Heart left ventricle (tissue), 16 donors: ENCODE data around the gene RAPGEF5. TPM values are rescaled to one million over a fixed set of nuclear protein-coding genes. Genes with fewer than 3 reads are reported as not detected.

Experiments used
- ATAC-seq, 4 donors: fragments of 200-7000 bp; cut with Tn5 transposase; one replicate each; pipeline ENCODE4 v1.9.1; 2020 to 2022; ENCODE audit warnings: moderate library complexity in 4 of 4, mild to moderate bottlenecking in 3 of 4, moderate number of reproducible peaks in 1 of 4
- DNase-seq, 5 donors: peaks; one replicate each; pipeline ENCODE4 v3.0.0-alpha.2; 2020
- H3K27ac ChIP-seq, 12 donors: fragments of 200-600 bp; sonication (generic) in 4 of 12; one replicate each; pipeline versions ENCODE4 v1.5.0 to v1.8.0; 2016 to 2022; ENCODE audit warnings: mild to moderate bottlenecking in 2 of 12
- H3K27me3 ChIP-seq, 9 donors: fragments of 200-600 bp; sonication (generic) in 2 of 9; one replicate each; pipeline versions ENCODE4 v1.5.1 to v1.8.0; 2016 to 2022; ENCODE audit warnings: mild to moderate bottlenecking in 3 of 9
- H3K36me3 ChIP-seq, 9 donors: fragments of 200-600 bp; sonication (generic) in 2 of 9; one replicate each; pipeline versions ENCODE4 v1.5.0 to v1.8.0; 2018 to 2022; ENCODE audit warnings: mild to moderate bottlenecking in 2 of 9
- H3K4me1 ChIP-seq, 12 donors: fragments of 200-600 bp; sonication (generic) in 4 of 12; one replicate each; pipeline versions ENCODE4 v1.5.0 to v1.8.0; 2016 to 2022; ENCODE audit warnings: mild to moderate bottlenecking in 3 of 12
- H3K4me3 ChIP-seq, 12 donors: fragments of 200-600 bp; sonication (generic) in 4 of 12; one replicate each; pipeline versions ENCODE4 v1.5.0 to v1.8.0; 2017 to 2022; ENCODE audit warnings: mild to moderate bottlenecking in 9 of 12, moderate library complexity in 4 of 12
- H3K9me3 ChIP-seq, 12 donors: fragments of 200-600 bp; sonication (generic) in 4 of 12; one replicate each; pipeline versions ENCODE4 v1.5.0 to v1.8.0; 2016 to 2022; ENCODE audit warnings: mild to moderate bottlenecking in 1 of 12
- POLR2A ChIP-seq, 2 donors: fragments of 450-650 bp; IDR thresholded peaks; one replicate each; pipeline ENCODE4 v1.6.1; 2017; ENCODE audit warnings: antibody characterized with exemption in 2 of 2, mild to moderate bottlenecking in 2 of 2, moderate library complexity in 2 of 2
- WGBS, 4 donors: extraction: QIAGEN DNeasy Blood & Tissue Kit in 2 of 4; methylation state at CpG; one replicate each; pipeline versions ENCODE4 v1.1.5 to v1.1.7; 2013 to 2018; 5-methylcytosine and 5-hydroxymethylcytosine counted together
- intact Hi-C, 10 donors: fragments of 100-400 bp; cut with DNase I; formaldehyde crosslinking; loops; one replicate each; pipeline versions ENCODE4 v1.11.1 to v1.14.2; 2022
- long read RNA-seq, 3 donors: library from polyadenylated mRNA; unstranded; transcript quantifications; one replicate each; pipeline ENCODE4 v2.0.0, GENCODE V29; 2020 to 2021
- polyA plus RNA-seq, 2 donors: library from polyadenylated mRNA; stranded (reverse); fragments of 200-250 nt; gene quantifications; one replicate each; pipeline ENCODE4 v1.2.3, GENCODE V29; 2013
- total RNA-seq, 9 donors: library from RNA; depleted of rRNA in 2 of 9; stranded (reverse); fragments of >200 nt in 2 of 9; fragmentation: NEBNext Ultra II Directional in 3 of 9; extraction: Animal tissue kit (Norgen Biotek cat#: 25700) in 3 of 9; gene quantifications; one replicate each; pipeline versions ENCODE4 v1.1.0 to v1.2.4, GENCODE V29; 2016 to 2023
- TF ChIP-seq, protein P1 (sequence below), 12 donors: fragments of 200-600 bp; sonication (generic) in 4 of 12; IDR thresholded peaks; one replicate each; pipeline versions ENCODE4 v1.5.0 to v1.8.0; 2018 to 2022; ENCODE audit warnings: antibody characterized with exemption in 12 of 12, mild to moderate bottlenecking in 5 of 12
- donor health status: ischemic (EF 13 %, LVEDD 7.1; RV severe dilation, severe dysfunction).
- donor health status: healthy with polysubstance abuse.
- donor health status: DM: no; HTN: yes; CAD: no.
- donor health status: DM: no; HTN: no; CAD: no.
- donor health status: ischemic (EF 25% LVEDD 6.9; RV normal size, moderate dysfunction).
- donor health status: ischemic (EF 25% LVEDD 5.7; RV mildly dilated, moderate dysfunction).
- donor health status: healthy.
- donor health status: DM: yes; HTN: yes; CAD: no.
- donor health status: ischemic (EF 35%, LVEDD 5.7; RV mildly dilated, moderate dysfunction).
- donor health status: nonischemic (EF 11% LVEDD 7.7; RV severe dilation, severe dysfunction).
- donor health status: DM: yes; HTN: yes; CAD: no.
- donor health status: PGD.
- donor health status: ischemic (EF 29% LVEDD 5.4; RV normal size, mild dysfunction).
- donor health status: nonischemic (EF 23%, LVEDD 6.1; RV moderate dilation, normal function).

Gene RAPGEF5, protein sequence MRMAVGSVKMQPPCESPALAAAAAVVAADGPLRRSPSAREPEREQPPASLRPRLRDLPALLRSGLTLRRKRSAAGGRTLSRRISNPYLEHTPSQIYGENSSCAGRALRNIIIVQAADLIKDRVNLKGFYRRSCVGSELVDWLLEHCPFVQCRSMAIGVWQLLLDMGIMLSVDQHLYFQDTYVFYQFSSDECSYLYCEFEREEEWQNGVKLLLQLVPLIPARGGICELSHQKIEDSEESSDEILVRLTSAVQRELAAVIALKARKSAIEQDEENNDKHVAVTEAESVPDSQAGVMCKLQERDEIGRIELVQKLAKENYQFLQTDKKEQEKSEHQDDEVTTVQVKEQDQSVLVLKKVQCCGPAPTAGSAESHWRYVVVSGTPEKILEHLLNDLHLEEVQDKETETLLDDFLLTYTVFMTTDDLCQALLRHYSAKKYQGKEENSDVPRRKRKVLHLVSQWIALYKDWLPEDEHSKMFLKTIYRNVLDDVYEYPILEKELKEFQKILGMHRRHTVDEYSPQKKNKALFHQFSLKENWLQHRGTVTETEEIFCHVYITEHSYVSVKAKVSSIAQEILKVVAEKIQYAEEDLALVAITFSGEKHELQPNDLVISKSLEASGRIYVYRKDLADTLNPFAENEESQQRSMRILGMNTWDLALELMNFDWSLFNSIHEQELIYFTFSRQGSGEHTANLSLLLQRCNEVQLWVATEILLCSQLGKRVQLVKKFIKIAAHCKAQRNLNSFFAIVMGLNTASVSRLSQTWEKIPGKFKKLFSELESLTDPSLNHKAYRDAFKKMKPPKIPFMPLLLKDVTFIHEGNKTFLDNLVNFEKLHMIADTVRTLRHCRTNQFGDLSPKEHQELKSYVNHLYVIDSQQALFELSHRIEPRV
- total RNA-seq (10 to 100 TPM; 10.6 to 37.9 (median 15.5) TPM), polyA plus RNA-seq (10 to 100 TPM in 1 of 2 donors, 1 to 10 TPM in 1; 3.9 to 10.8 TPM)
- long read RNA-seq, donor 1, partial matches to known transcripts: 0 of 1 reads
- long read RNA-seq, donor 1, other reads (novel, unspliced or antisense): 1 of 1 reads
- long read RNA-seq, donor 2, partial matches to known transcripts: 0 of 2 reads
- long read RNA-seq, donor 2, other reads (novel, unspliced or antisense): 2 of 2 reads
- long read RNA-seq, donor 3, partial matches to known transcripts: 2 of 2 reads
- long read RNA-seq, donor 3, other reads (novel, unspliced or antisense): 0 of 2 reads

GRCh38 chr7:22356701-22357310 is at the start of gene RAPGEF5:
TSS of gene RAPGEF5 (minus strand) at chr7:22357154. CDS start at chr7:22357060, 94 bp downstream.
- peaks cover 0 to 20% (median 2%) of the 10 kb centered on the region in 12 donors for H3K9me3 ChIP-seq
- no peak for TF ChIP-seq POLR2A (IDR thresholded peaks at IDR 0.05)
- TF ChIP-seq, protein P1, sequence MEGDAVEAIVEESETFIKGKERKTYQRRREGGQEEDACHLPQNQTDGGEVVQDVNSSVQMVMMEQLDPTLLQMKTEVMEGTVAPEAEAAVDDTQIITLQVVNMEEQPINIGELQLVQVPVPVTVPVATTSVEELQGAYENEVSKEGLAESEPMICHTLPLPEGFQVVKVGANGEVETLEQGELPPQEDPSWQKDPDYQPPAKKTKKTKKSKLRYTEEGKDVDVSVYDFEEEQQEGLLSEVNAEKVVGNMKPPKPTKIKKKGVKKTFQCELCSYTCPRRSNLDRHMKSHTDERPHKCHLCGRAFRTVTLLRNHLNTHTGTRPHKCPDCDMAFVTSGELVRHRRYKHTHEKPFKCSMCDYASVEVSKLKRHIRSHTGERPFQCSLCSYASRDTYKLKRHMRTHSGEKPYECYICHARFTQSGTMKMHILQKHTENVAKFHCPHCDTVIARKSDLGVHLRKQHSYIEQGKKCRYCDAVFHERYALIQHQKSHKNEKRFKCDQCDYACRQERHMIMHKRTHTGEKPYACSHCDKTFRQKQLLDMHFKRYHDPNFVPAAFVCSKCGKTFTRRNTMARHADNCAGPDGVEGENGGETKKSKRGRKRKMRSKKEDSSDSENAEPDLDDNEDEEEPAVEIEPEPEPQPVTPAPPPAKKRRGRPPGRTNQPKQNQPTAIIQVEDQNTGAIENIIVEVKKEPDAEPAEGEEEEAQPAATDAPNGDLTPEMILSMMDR (IDR thresholded peaks at IDR 0.05): peak in 1 of 12 donors; percentile 9
- intact Hi-C loops: loop anchor here in 4 of 10 donors (5.0 to 10.0 kb wide), 7 partner anchors 50 to 232 kb away; no protein-coding TSS in a partner anchor
- 0 to 1% (median 1%) methylated on average over 5 to 95 of the region's 95 CpGs for WGBS, 4 donors
- no peaks in the 10 kb centered on the region for H3K36me3 ChIP-seq
- H3K4me1 ChIP-seq: peaks cover 0 to 20% (median 4%) of the 10 kb centered on the region in 12 donors
- H3K27me3 ChIP-seq: peaks cover 0 to 24% (median 9%) of the 10 kb centered on the region in 9 donors
- no peak for DNase-seq
- peak within 1 kb of the TSS in 11 of 12 donors; percentile 34 to 65 (median 54) for H3K4me3 ChIP-seq
- peak within 1 kb of the TSS in 3 of 12 donors; percentile 44 to 55 (median 49) for H3K27ac ChIP-seq
- peak in 3 of 4 donors; percentile 18 to 50 (median 35) for ATAC-seq

DNA sequence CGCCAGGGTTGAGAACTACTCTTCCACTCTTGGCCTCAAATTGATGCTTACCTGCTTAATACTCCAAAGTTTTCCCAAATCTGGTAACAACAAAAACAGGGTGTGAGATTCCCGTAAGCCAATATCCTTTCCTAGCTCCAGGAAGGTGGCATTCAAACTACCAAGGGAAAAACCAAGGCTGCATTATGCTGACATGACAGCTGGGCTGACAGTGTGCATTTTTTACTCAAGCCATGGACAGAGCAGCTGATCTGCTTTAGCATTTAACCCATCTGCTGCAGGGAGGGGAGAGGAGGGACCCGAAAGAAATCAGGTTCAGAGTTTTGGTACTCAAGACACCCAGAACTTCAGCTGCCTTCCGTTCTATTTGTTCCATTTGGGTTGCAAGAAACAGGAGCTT is 49.8 kb upstream of the RAPGEF5 start:
- intact Hi-C loops: loop anchor here in 1 of 10 donors (5.0 kb wide), 1 partner anchor 49 kb away; the partner anchor contains the start of gene RAPGEF5
- ATAC-seq: no peak
- Histone ChIP-seq H3K36me3 (no peaks in the 10 kb centered on the region), H3K4me3 (no peak overlapping the region), H3K9me3 (no peaks in the 10 kb centered on the region), H3K27ac (no peak overlapping the region), H3K27me3 (no peaks in the 10 kb centered on the region), H3K4me1 (peaks cover 0 to 4% (median 0%) of the 10 kb centered on the region in 12 donors)
- DNase-seq: no peak
- TF ChIP-seq, protein P1 (IDR thresholded peaks at IDR 0.05): no peak
- no peak for TF ChIP-seq POLR2A (IDR thresholded peaks at IDR 0.05)
- 96 to 100% (median 98%) methylated on average over 4 of the region's 4 CpGs for WGBS, 4 donors

DNA sequence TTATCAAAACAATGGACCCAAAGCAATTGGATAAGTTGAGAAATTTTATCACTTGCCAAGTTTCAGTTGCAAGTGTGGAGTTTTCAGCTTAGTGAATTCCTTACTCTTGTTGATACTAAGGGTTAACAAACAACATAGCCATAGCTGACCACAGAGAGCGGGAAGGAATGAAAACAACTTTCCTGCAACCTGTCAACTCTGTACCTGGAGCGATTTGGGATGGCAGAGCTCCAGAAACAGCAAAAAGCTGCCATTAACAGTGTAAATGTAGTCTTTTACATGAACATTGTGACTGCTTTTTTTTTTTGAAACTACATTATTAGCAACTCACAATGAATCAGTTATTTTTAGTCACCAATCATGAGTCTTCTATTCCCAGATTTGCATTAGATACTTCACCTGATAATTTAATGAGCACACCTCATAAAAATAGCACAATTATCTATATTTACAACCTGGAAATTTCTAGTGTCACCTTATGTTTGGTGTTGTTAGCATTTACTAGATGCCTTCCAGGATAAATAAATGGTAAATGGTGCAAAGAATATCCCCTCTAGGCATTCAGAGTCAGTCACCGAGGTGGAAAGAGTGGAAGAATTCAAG is 47.6 kb upstream of the RAPGEF5 start:
- H3K4me1 ChIP-seq: peaks cover 0 to 4% (median 0%) of the 10 kb centered on the region in 12 donors
- intact Hi-C loops: loop anchor here in 1 of 10 donors (5.0 kb wide), 1 partner anchor 47 kb away; the partner anchor contains the start of gene RAPGEF5
- H3K27ac ChIP-seq: no peak overlapping the region
- no peaks in the 10 kb centered on the region for H3K36me3 ChIP-seq
- WGBS, 4 donors: 82 to 86% (median 84%) methylated on average over 3 of the region's 3 CpGs
- no peak for DNase-seq
- no peak for ATAC-seq
- H3K4me3 ChIP-seq: no peak overlapping the region
- H3K27me3 ChIP-seq: no peaks in the 10 kb centered on the region
- H3K9me3 ChIP-seq: no peaks in the 10 kb centered on the region
- no peak for TF ChIP-seq POLR2A (IDR thresholded peaks at IDR 0.05)
- TF ChIP-seq, protein P1 (IDR thresholded peaks at IDR 0.05): no peak
